SU-DHL-6 (cell line): Measurements from ENCODE around the gene SPAG9.
"Not testable (repeated sequence)": the region's sequence is repeated elsewhere in the genome, so short reads cannot be mapped to it uniquely, and the experiment has no call there.

Experiments
- H2AFZ ChIP-seq: fragments of 200-600 bp; sonication (generic); 2 replicates; pipeline ENCODE4 v1.6.1; 2014; ENCODE audit warnings: low read depth, mild to moderate bottlenecking, moderate library complexity, mixed read lengths, antibody characterized with exemption, low read length; ENCODE audit not compliant: severe bottlenecking
- H3F3A ChIP-seq: fragments of 200-600 bp; shearing (Covaris generic); 2 replicates; pipeline ENCODE4 v1.6.0; 2016; ENCODE audit warnings: antibody characterized with exemption, mild to moderate bottlenecking; ENCODE audit not compliant: insufficient read depth
- H3K27ac ChIP-seq: fragments of 200-600 bp; sonication (generic); 2 replicates; pipeline ENCODE4 v1.5.1; 2016; ENCODE audit warnings: low read depth, mild to moderate bottlenecking, low read length, moderate library complexity, mixed read lengths
- H3K27me3 ChIP-seq: fragments of 200-600 bp; sonication (generic), shearing (Covaris generic); 2 replicates; pipeline ENCODE4 v1.6.0; 2014; ENCODE audit warnings: mild to moderate bottlenecking, low read length
- H3K36me3 ChIP-seq: fragments of 200-600 bp; sonication (generic); 2 replicates; pipeline ENCODE4 v1.6.1; 2014; ENCODE audit warnings: mild to moderate bottlenecking, low read length, mixed read lengths
- H3K4me2 ChIP-seq: fragments of 300-600, 200-600 bp; shearing (Covaris generic), sonication (generic); 2 replicates; pipeline ENCODE4 v1.6.0; 2014; ENCODE audit warnings: low read length, low read depth, mild to moderate bottlenecking; ENCODE audit not compliant: poor library complexity, severe bottlenecking
- H3K4me3 ChIP-seq: fragments of 200-600 bp; sonication (generic); 2 replicates; pipeline ENCODE4 v1.5.1; 2014; ENCODE audit warnings: antibody characterized with exemption, low read length, mild to moderate bottlenecking, mixed read lengths; ENCODE audit not compliant: insufficient read depth, poor library complexity, severe bottlenecking
- H3K79me2 ChIP-seq: fragments of 200-600 bp; sonication (generic); 2 replicates; pipeline ENCODE4 v1.6.1; 2014; ENCODE audit warnings: mild to moderate bottlenecking, low read length, moderate library complexity; ENCODE audit not compliant: insufficient read depth
- H3K9ac ChIP-seq: fragments of 200-600 bp; sonication (generic); 2 replicates; pipeline ENCODE4 v1.7.0; 2014; ENCODE audit warnings: mild to moderate bottlenecking, low read length
- H3K9me2 ChIP-seq: fragments of 200-600 bp; sonication (generic); replicated peaks from 2 replicates; pipeline ENCODE4 v1.6.1; 2014; ENCODE audit warnings: low read length; ENCODE audit not compliant: insufficient read depth
- H3K9me3 ChIP-seq: fragments of 200-600 bp; sonication (generic); 2 replicates; pipeline ENCODE4 v1.6.1; 2014; ENCODE audit warnings: low read length, mixed read lengths; ENCODE audit not compliant: insufficient read depth
- H4K20me1 ChIP-seq: fragments of 200-600 bp; sonication (generic); 2 replicates; pipeline ENCODE4 v1.6.1; 2014; ENCODE audit warnings: low read depth, mild to moderate bottlenecking, antibody characterized with exemption, low read length, moderate library complexity, mixed read lengths
- EZH2phosphoT487 ChIP-seq: fragments of 200-600 bp; sonication (generic), shearing (Covaris generic); conservative IDR thresholded peaks from 2 replicates; pipeline ENCODE4 v1.6.1; 2018; ENCODE audit warnings: mild to moderate bottlenecking, antibody characterized with exemption, low read length, moderate library complexity, mixed read lengths
- TF ChIP-seq, protein P1 (sequence below): fragments of 200-600 bp; sonication (generic); IDR thresholded peaks from one replicate; pipeline ENCODE4 v1.5.1; 2017; ENCODE audit warnings: antibody characterized with exemption, mild to moderate bottlenecking, low read length, moderate library complexity; ENCODE audit not compliant: insufficient read depth, poor library complexity, severe bottlenecking

Gene SPAG9

GRCh38 chr17:51103451-51103850 lies 17.2 kb downstream of the SPAG9 start:
- Histone ChIP-seq H3K27me3 (no peaks in the 10 kb centered on the region), H3K9ac (no peak overlapping the region), H3K4me3 (no peak overlapping the region), H4K20me1 (no peaks in the 10 kb centered on the region), H3K4me2 (no peak overlapping the region), H3K79me2 (peaks cover 48% of the 10 kb centered on the region), H3K36me3 (no peaks in the 10 kb centered on the region), H3F3A (no peaks in the 10 kb centered on the region), H3K9me3 (no peaks in the 10 kb centered on the region), H2AFZ (no peak overlapping the region), H3K27ac (no peak overlapping the region), H3K9me2 (no peaks in the 10 kb centered on the region)
- no peak for TF ChIP-seq EZH2phosphoT487
- TF ChIP-seq, protein P1, sequence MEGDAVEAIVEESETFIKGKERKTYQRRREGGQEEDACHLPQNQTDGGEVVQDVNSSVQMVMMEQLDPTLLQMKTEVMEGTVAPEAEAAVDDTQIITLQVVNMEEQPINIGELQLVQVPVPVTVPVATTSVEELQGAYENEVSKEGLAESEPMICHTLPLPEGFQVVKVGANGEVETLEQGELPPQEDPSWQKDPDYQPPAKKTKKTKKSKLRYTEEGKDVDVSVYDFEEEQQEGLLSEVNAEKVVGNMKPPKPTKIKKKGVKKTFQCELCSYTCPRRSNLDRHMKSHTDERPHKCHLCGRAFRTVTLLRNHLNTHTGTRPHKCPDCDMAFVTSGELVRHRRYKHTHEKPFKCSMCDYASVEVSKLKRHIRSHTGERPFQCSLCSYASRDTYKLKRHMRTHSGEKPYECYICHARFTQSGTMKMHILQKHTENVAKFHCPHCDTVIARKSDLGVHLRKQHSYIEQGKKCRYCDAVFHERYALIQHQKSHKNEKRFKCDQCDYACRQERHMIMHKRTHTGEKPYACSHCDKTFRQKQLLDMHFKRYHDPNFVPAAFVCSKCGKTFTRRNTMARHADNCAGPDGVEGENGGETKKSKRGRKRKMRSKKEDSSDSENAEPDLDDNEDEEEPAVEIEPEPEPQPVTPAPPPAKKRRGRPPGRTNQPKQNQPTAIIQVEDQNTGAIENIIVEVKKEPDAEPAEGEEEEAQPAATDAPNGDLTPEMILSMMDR = no peak

DNA sequence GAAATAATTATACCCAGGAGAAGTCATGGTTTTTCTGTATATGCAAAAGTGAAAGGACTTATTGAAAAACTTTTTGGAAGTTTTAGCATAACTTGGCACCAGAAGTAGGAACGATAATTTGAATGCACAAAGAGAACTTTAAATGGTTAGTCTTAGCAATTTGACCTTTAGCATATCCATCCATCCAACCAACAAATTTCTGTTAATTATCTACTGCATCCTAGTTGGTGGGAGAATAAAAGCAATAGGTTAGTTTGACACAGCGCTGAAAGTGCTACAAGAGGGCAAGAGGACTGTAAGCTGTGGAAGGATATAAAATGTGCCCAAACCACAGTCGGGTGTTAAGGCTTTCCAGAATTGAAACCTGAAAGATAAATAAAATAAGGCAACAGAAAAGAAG lies 17.6 kb downstream of the SPAG9 start:
- no peaks in the 10 kb centered on the region for H3K9me3 ChIP-seq
- peaks cover 51% of the 10 kb centered on the region for H3K79me2 ChIP-seq
- H3K9ac ChIP-seq = no peak overlapping the region
- no peaks in the 10 kb centered on the region for H3K27me3 ChIP-seq
- no peak overlapping the region for H3K27ac ChIP-seq
- no peaks in the 10 kb centered on the region for H4K20me1 ChIP-seq
- no peak overlapping the region for H2AFZ ChIP-seq
- H3K4me2 ChIP-seq = no peak overlapping the region
- no peaks in the 10 kb centered on the region for H3K36me3 ChIP-seq
- no peaks in the 10 kb centered on the region for H3K9me2 ChIP-seq
- H3K4me3 ChIP-seq = no peak overlapping the region
- no peaks in the 10 kb centered on the region for H3F3A ChIP-seq
- TF ChIP-seq EZH2phosphoT487 = no peak

DNA sequence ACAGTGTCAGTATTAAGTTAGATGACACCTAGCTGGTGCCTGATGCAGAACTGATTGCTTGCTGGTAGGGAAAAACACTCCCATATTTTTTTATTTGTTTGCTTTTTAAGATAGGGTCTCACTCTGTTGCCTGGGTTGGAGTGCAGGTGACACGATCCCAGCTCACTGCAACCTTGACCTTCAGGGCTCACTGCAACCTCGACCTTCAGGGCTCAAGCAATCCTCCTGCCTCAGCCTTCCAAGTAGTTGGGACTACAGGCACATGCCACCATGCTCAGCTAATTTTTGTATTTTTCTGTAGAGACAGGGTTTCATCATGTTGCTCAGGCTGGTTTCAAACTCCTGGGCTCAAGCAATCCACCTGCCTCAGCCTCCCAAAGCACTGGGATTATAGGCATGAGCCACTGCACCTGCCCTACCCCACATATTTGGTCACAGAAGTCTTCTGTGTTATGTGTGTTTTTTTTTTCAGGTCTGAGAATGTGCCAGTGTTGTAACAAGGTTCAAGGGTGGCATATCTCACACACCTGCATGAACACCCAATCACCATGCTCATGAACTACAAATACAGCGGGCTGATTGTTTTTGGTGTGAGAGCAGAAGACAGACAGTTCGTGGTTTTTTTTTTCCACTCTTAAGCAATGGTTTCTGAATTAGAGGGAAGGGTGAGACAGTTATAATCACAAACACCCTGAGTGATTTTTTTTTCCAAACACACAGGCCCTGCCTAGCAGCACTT lies 22.8 kb downstream of the SPAG9 start:
- Histone ChIP-seq H3K27me3 (no peaks in the 10 kb centered on the region), H2AFZ (no peak overlapping the region), H3K27ac (no peak overlapping the region), H3F3A (peaks cover 4% of the 10 kb centered on the region; the same call in 1 of the 2 replicates), H3K4me3 (no peak overlapping the region), H3K4me2 (no peak overlapping the region), H3K9me3 (no peaks in the 10 kb centered on the region), H4K20me1 (no peaks in the 10 kb centered on the region), H3K9me2 (no peaks in the 10 kb centered on the region), H3K9ac (no peak overlapping the region), H3K79me2 (peaks cover 54% of the 10 kb centered on the region), H3K36me3 (no peaks in the 10 kb centered on the region)
- TF ChIP-seq, protein P1 = no peak
- TF ChIP-seq EZH2phosphoT487 = no peak

DNA sequence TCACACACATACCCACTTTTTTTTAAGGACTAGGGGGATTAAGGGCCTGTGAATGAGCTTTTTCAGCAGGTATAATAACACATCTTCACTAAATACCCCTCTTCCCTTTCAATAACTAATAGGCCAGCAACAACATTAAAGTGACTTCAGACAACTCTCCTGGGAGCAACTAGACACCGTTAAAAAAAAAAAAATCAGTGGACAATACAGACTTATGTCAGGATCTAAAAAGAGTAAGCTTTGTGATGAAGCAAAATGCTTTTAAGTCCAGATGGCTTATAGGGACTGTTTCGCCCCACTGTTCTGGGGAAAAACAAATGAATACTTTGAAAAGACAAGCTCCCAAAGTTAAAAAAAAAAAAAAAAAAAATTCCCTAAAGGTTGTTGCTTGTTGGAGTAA lies 29.0 kb downstream of the SPAG9 start:
- no peak overlapping the region for H3K9ac ChIP-seq
- peaks cover 53% of the 10 kb centered on the region; the same call in 1 of the 2 replicates for H3K79me2 ChIP-seq
- H4K20me1 ChIP-seq = no peaks in the 10 kb centered on the region
- no peaks in the 10 kb centered on the region for H3K36me3 ChIP-seq
- no peak overlapping the region for H2AFZ ChIP-seq
- no peaks in the 10 kb centered on the region for H3K9me3 ChIP-seq
- peaks cover 10% of the 10 kb centered on the region; the same call in 1 of the 2 replicates for H3F3A ChIP-seq
- H3K4me3 ChIP-seq = no peak overlapping the region
- H3K9me2 ChIP-seq = no peaks in the 10 kb centered on the region
- H3K27ac ChIP-seq = no peak overlapping the region
- H3K27me3 ChIP-seq = no peaks in the 10 kb centered on the region
- no peak for TF ChIP-seq EZH2phosphoT487
- TF ChIP-seq, protein P1 = no peak
- no peak overlapping the region for H3K4me2 ChIP-seq

GRCh38 chr17:51088868-51089267 lies 31.8 kb downstream of the SPAG9 start:
- H3K27me3 ChIP-seq, H3K27ac ChIP-seq, H3K36me3 ChIP-seq, H2AFZ ChIP-seq, H3F3A ChIP-seq, H3K9me2 ChIP-seq, H3K4me3 ChIP-seq, H3K4me2 ChIP-seq, H3K9me3 ChIP-seq, H4K20me1 ChIP-seq, H3K9ac ChIP-seq: not testable (repeated sequence)
- peaks cover 44% of the 10 kb centered on the region for H3K79me2 ChIP-seq
